ENCODE results near the gene MPRIP.

The MPRIP gene

DNA sequence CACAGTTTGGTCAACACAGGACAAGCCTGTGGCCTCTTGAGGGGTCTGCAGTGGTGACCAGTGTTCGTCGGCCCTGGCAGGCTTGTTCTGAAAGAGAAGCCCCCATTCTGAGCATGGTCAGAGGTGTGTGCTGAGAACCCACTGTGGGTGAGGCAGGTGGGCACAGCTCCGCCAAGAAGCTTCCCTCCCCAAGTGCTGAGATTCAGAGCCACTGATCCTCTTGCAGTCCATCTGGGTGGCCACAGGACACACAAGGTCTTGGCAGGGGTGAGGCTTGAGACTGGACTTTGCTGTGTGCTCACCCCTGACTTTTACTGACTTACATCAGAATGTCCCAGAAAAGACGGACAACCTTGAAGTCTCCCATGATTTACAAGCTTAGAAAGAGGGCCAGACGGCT is 18.7 kb downstream of the MPRIP start (continued):
- TF ChIP-seq YY2 (tag by site-specific recombination; IDR thresholded peaks at IDR 0.05) (no peak), HOXD13 (CRISPR knock-in tag; IDR thresholded peaks at IDR 0.05; ENCODE audit: borderline replicate concordance) (no peak), ZNF624 (tag by site-specific recombination; IDR thresholded peaks at IDR 0.05) (no peak), ZNF488 (tag by site-specific recombination; IDR thresholded peaks at IDR 0.05) (no peak), ZNF26 (tag by site-specific recombination; IDR thresholded peaks at IDR 0.05) (no peak), ZNF121 (tag by site-specific recombination; IDR thresholded peaks at IDR 0.05) (no peak), SETDB1 (IDR thresholded peaks at IDR 0.05; ENCODE audit: insufficient read length, low read length) (no peak), ZBTB7A (tag by site-specific recombination; IDR thresholded peaks at IDR 0.05; ENCODE audit: low read depth) (no peak)
- TF ChIP-seq, protein P1, sequence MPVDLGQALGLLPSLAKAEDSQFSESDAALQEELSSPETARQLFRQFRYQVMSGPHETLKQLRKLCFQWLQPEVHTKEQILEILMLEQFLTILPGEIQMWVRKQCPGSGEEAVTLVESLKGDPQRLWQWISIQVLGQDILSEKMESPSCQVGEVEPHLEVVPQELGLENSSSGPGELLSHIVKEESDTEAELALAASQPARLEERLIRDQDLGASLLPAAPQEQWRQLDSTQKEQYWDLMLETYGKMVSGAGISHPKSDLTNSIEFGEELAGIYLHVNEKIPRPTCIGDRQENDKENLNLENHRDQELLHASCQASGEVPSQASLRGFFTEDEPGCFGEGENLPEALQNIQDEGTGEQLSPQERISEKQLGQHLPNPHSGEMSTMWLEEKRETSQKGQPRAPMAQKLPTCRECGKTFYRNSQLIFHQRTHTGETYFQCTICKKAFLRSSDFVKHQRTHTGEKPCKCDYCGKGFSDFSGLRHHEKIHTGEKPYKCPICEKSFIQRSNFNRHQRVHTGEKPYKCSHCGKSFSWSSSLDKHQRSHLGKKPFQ (tag by site-specific recombination; IDR thresholded peaks at IDR 0.05): no peak
- TF ChIP-seq, protein P2, sequence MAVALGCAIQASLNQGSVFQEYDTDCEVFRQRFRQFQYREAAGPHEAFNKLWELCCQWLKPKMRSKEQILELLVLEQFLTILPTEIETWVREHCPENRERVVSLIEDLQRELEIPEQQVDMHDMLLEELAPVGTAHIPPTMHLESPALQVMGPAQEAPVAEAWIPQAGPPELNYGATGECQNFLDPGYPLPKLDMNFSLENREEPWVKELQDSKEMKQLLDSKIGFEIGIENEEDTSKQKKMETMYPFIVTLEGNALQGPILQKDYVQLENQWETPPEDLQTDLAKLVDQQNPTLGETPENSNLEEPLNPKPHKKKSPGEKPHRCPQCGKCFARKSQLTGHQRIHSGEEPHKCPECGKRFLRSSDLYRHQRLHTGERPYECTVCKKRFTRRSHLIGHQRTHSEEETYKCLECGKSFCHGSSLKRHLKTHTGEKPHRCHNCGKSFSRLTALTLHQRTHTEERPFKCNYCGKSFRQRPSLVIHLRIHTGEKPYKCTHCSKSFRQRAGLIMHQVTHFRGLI (tag by site-specific recombination; IDR thresholded peaks at IDR 0.05): no peak

GRCh38 chr17:17061516-17061915 is 19.3 kb downstream of the MPRIP start:
- Histone ChIP-seq H3K4me3 (ENCODE audit: low read depth, low read length) (no peak overlapping the region), H3K27ac (ENCODE audit: extremely low read depth, low read depth, low read length) (0 out of 2 replicates have a peak overlapping the region, but pooled peaks have one; percentile 41), H3K4me1 (ENCODE audit: control insufficient read depth, insufficient read depth, low read length) (peaks cover 4% of the 10 kb centered on the region; the same call in 1 of the 2 replicates), H3K9me3 (ENCODE audit: control insufficient read depth, insufficient read depth, low read depth, low read length) (no peaks in the 10 kb centered on the region), H3K36me3 (ENCODE audit: control insufficient read depth in 2 of 2, insufficient read depth in 1 of 2, low read length in 2 of 2) (peaks cover 0 to 40% of the 10 kb centered on the region in 2 experiments)
- POLR2A ChIA-PET: interaction anchor here (1.5 kb wide), 1 partner anchor 17 kb away, joined by 3 read pairs; no protein-coding TSS in a partner anchor
- TF ChIP-seq WT1 (tag by site-specific recombination; IDR thresholded peaks at IDR 0.05) (no peak), ZNF768 (tag by site-specific recombination; IDR thresholded peaks at IDR 0.05) (no peak), GLIS2 (tag by site-specific recombination; IDR thresholded peaks at IDR 0.05) (no peak), ZNF366 (tag by site-specific recombination; conservative IDR thresholded peaks at IDR 0.05) (no peak)
- CTCF ChIA-PET: no interaction called here

- POLR2A ChIA-PET: no interaction called here
- CTCF ChIA-PET: no interaction called here
- no peak for TF ChIP-seq BCL11B (tag by site-specific recombination; IDR thresholded peaks at IDR 0.05; ENCODE audit: low read depth)
- TF ChIP-seq, protein P3, sequence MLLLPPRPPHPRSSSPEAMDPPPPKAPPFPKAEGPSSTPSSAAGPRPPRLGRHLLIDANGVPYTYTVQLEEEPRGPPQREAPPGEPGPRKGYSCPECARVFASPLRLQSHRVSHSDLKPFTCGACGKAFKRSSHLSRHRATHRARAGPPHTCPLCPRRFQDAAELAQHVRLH (tag by site-specific recombination; IDR thresholded peaks at IDR 0.05): no peak
- TF ChIP-seq ZBTB7A (tag by site-specific recombination; IDR thresholded peaks at IDR 0.05; ENCODE audit: low read depth): no peak
- no peak for TF ChIP-seq ZNF114 (tag by site-specific recombination; IDR thresholded peaks at IDR 0.05)
Observed at GRCh38 chr17:17062356-17062755, 20.1 kb downstream of the MPRIP start.

More at GRCh38 chr17:17062356-17062755, 20.1 kb downstream of the MPRIP start:
- no peaks in the 10 kb centered on the region for H3K9me3 ChIP-seq (ENCODE audit: control insufficient read depth, insufficient read depth, low read depth, low read length)
- no peak overlapping the region for H3K4me3 ChIP-seq (ENCODE audit: low read depth, low read length)
- peaks cover 4% of the 10 kb centered on the region; the same call in 1 of the 2 replicates for H3K4me1 ChIP-seq (ENCODE audit: control insufficient read depth, insufficient read depth, low read length)
- no peak overlapping the region for H3K27ac ChIP-seq (ENCODE audit: extremely low read depth, low read depth, low read length)
- peaks cover 0 to 32% of the 10 kb centered on the region in 2 experiments for H3K36me3 ChIP-seq (ENCODE audit: control insufficient read depth in 2 of 2, insufficient read depth in 1 of 2, low read length in 2 of 2)
